GM18511 (cell line): ENCODE data around the gene SLC25A25.
"Not testable (repeated sequence)": the region's sequence is repeated elsewhere in the genome, so short reads cannot be mapped to it uniquely, and the experiment has no call there.

Source experiments
- ATAC-seq: cut with Tn5 transposase; IDR thresholded peaks from one replicate; pipeline ENCODE4 v1.9.1; 2021; ENCODE audit warnings: mild to moderate bottlenecking, moderate library complexity; ENCODE audit not compliant: unreplicated experiment

Gene SLC25A25

GRCh38 chr9:128108269-128109049 is 40.4 kb downstream of the SLC25A25 start:
- ATAC-seq, result no peak

- no peak for ATAC-seq
Measured at GRCh38 chr9:128109050-128109709, 41.1 kb downstream of the SLC25A25 start.

- not testable (repeated sequence) for ATAC-seq
Measured at GRCh38 chr9:128111726-128112125, 43.7 kb downstream of the SLC25A25 start.

- no peak for ATAC-seq
Measured at GRCh38 chr9:128113526-128114325, 45.7 kb downstream of the SLC25A25 start.

- ATAC-seq, result no peak
Measured at GRCh38 chr9:128114326-128115186, 46.5 kb downstream of the SLC25A25 start.

- ATAC-seq, result no peak
Measured at GRCh38 chr9:128115187-128116103, 47.4 kb downstream of the SLC25A25 start.

GRCh38 chr9:128116104-128117083 is 48.4 kb downstream of the SLC25A25 start:
- no peak for ATAC-seq

- ATAC-seq, result peak; percentile 56
Measured at GRCh38 chr9:128117613-128118471, 49.8 kb downstream of the SLC25A25 start.

GRCh38 chr9:128118472-128118857 is 50.4 kb downstream of the SLC25A25 start:
- ATAC-seq, result no peak

- no peak for ATAC-seq
Measured at GRCh38 chr9:128118971-128119665, 51.1 kb downstream of the SLC25A25 start.

- no peak for ATAC-seq
Measured at GRCh38 chr9:128120061-128120740, 52.2 kb downstream of the SLC25A25 start.

GRCh38 chr9:128120741-128121465 is 52.9 kb downstream of the SLC25A25 start:
- no peak for ATAC-seq

GRCh38 chr9:128121466-128121810 is 53.4 kb downstream of the SLC25A25 start:
- ATAC-seq, result no peak

- no peak for ATAC-seq
Measured at GRCh38 chr9:128121924-128122808, 54.1 kb downstream of the SLC25A25 start.

- no peak for ATAC-seq
Measured at GRCh38 chr9:128122809-128123175, 54.8 kb downstream of the SLC25A25 start.
